ENCODE measurements around the gene HPS6. TPM values are rescaled to one million over a fixed set of nuclear protein-coding genes. Genes with fewer than 3 reads are reported as not detected.
"Not testable (repeated sequence)": the region's sequence is repeated elsewhere in the genome, so short reads cannot be mapped to it uniquely, and the experiment has no call there.

HPS6 gene
- total RNA-seq, 2 experiments from 2014 or later: 22.3 TPM

DNA sequence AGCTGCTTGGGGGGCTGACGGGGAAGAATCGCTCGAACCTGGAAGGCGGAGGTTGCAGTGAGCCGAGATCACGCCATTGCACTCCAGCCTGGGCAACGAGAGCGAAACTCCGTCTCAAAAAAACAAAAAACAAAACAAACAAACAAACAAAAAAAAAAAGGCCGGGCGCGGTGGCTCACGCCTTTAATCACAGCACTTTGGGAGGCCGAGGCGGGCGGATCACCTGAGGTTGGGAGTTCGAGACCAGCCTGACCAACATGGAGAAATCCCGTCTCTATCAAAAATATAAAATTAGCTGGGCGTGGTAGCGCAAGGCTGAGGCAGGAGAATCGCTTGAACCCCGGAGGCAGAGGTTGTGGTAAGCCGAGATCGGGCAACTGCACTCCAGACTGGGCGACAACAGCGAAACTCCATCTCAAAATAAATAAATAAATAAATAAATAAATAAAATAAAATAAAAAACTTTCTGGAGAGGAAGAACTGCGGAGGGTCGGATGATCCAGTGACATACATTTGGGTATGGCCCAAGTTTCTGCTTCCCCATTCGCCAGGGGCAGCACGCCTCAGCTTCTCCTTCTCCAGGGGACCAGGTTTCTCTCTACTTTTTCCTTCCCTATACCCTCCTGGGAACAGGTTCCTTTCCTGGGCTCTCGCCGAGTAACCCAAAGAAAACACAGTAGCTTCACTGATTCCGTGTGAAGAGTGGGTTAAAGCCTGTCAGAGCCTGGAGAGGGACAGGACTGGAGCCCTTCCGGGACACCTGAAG is 10.1 kb upstream of the HPS6 start:
- peaks cover 41% of the 10 kb centered on the region for H3K4me1 Mint-ChIP-seq (ENCODE audit: low read depth)
- peak overlapping the region; percentile 93 for H3K4me3 Mint-ChIP-seq
- ChIA-PET POLR2A (interaction anchor here (0.9 to 1.2 kb wide), 3 partner anchors 10 to 237 kb away, joined by 3 to 7 read pairs (median 4); partner anchors contain the start of genes HPS6 and OGA), CTCF (interaction anchor here (0.9 to 2.2 kb wide), 7 partner anchors 11 to 220 kb away, joined by 3 to 12 read pairs (median 3); partner anchors contain the start of gene HPS6)
- not testable (repeated sequence) for H3K9me3 Mint-ChIP-seq, H3K27me3 Mint-ChIP-seq, H3K36me3 Mint-ChIP-seq, DNase-seq
- H3K27ac Mint-ChIP-seq: peak overlapping the region; percentile 87
- intact Hi-C loops (cut with micrococcal nuclease): loop anchor here (5.0 kb wide), 1 partner anchor 703 kb away; the partner anchor contains the start of gene BTRC

DNA sequence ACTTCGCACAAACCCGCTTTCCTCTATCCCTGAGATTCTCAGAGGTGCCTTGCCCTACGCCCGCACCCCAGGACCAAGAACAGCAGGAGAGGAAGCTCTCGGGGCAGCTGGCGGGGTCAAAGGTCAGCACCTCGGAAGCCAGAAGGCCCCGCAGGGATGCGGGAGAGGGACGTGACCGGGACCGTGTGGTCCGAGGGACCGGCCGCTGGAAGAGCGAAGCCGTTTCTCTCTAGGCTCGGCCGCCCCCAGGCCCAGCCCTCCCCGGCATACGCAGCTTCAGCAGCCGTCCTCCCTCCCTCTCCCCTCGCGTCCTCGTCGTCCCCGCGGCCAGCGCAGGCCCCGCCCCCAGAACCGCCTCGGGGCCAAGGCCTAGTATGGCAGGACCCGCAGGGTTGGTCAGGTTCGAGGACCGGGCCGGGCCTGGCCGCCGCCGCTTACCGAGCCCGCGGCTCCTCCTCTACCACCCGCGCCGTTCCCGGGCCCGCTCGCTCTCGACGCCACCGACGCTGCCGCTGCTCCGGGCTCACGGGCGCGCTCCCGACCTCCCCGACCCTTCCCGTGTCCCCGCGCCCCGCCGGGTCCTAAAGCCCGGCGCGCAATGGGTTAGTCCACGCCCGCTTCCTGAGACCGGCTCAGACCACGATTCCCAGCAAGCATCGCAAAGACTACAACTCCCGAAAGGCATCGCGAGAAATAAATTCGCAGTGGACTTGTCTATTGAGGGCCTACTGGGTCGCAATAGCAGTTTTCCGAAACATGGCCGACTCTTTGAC is 9.3 kb upstream of the HPS6 start, which contains the start of gene ARMH3:
Gene ARMH3, minus strand, starts transcription at position 527 of the 773 bp plus-strand sequence. CDS start 16,059 bp downstream, outside the sequence.
- POLR2A ChIA-PET: interaction anchor here (0.9 to 1.2 kb wide), 3 partner anchors 10 to 238 kb away, joined by 3 to 7 read pairs (median 4); partner anchors contain the start of genes HPS6 and OGA
- peak; percentile 95 for DNase-seq
- H3K36me3 Mint-ChIP-seq: no peaks in the 10 kb centered on the region
- H3K4me3 Mint-ChIP-seq: peak within 1 kb of the TSS; percentile 93
- H3K27ac Mint-ChIP-seq: peak within 1 kb of the TSS; percentile 87
- H3K4me1 Mint-ChIP-seq (ENCODE audit: low read depth): peaks cover 41% of the 10 kb centered on the region
- CTCF ChIA-PET: interaction anchor here (1.1 to 2.2 kb wide), 5 partner anchors 10 to 220 kb away, joined by 3 to 12 read pairs (median 5); partner anchors contain the start of gene HPS6
- no peaks in the 10 kb centered on the region for H3K9me3 Mint-ChIP-seq
- H3K27me3 Mint-ChIP-seq: no peaks in the 10 kb centered on the region
- intact Hi-C loops (cut with micrococcal nuclease): loop anchor here (1.0 to 5.0 kb wide), 4 partner anchors 9 to 704 kb away; partner anchors contain the start of genes BTRC, HPS6 and NOLC1

DNA sequence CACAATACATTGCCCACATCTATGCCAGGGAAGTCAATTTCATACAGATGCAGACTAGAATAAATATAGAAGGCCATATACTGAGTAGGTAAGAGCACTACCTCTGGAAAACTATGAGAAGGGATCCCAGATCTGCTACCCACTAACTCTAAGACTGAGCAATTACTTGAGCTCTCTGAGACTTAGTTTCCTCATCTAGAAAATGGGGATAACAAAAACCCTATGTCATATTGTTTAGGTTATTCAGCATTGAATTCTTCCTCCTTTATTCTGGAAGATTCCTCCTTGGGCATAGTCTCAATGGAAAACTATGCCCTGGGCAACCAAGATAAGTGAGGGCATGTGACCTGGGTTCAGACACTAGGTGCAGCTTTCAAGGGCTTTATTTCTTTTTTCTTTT is 5.2 kb upstream of the HPS6 start:
- ChIA-PET CTCF (interaction anchor here (1.0 to 1.7 kb wide), 2 partner anchors 13 to 214 kb away, joined by 3 to 4 read pairs; no protein-coding TSS in a partner anchor), POLR2A (no interaction called here)
- H3K27me3 Mint-ChIP-seq: no peaks in the 10 kb centered on the region
- intact Hi-C loops (cut with micrococcal nuclease): loop anchor here (5.0 kb wide), 1 partner anchor 708 kb away; the partner anchor contains the start of gene BTRC
- no peak overlapping the region for H3K4me3 Mint-ChIP-seq
- peaks cover 19% of the 10 kb centered on the region for H3K4me1 Mint-ChIP-seq (ENCODE audit: low read depth)
- no peak for DNase-seq
- no peak overlapping the region for H3K27ac Mint-ChIP-seq
- H3K36me3 Mint-ChIP-seq: no peaks in the 10 kb centered on the region
- no peaks in the 10 kb centered on the region for H3K9me3 Mint-ChIP-seq

- Mint-ChIP-seq H3K27me3 (no peaks in the 10 kb centered on the region), H3K4me3 (peak overlapping the region; percentile 74), H3K27ac (peak overlapping the region; percentile 81), H3K9me3 (no peaks in the 10 kb centered on the region), H3K36me3 (no peaks in the 10 kb centered on the region), H3K4me1 (ENCODE audit: low read depth) (peaks cover 26% of the 10 kb centered on the region)
- intact Hi-C loops (cut with micrococcal nuclease): loop anchor here (2.0 kb wide), 3 partner anchors 52 to 222 kb away; partner anchors contain the start of genes KCNIP2 and NOLC1
- ChIA-PET CTCF (no interaction called here), POLR2A (no interaction called here)
- DNase-seq: no peak
These were observed 664 bp upstream of the HPS6 start for GRCh38 chr10:102064503-102064867.

DNA sequence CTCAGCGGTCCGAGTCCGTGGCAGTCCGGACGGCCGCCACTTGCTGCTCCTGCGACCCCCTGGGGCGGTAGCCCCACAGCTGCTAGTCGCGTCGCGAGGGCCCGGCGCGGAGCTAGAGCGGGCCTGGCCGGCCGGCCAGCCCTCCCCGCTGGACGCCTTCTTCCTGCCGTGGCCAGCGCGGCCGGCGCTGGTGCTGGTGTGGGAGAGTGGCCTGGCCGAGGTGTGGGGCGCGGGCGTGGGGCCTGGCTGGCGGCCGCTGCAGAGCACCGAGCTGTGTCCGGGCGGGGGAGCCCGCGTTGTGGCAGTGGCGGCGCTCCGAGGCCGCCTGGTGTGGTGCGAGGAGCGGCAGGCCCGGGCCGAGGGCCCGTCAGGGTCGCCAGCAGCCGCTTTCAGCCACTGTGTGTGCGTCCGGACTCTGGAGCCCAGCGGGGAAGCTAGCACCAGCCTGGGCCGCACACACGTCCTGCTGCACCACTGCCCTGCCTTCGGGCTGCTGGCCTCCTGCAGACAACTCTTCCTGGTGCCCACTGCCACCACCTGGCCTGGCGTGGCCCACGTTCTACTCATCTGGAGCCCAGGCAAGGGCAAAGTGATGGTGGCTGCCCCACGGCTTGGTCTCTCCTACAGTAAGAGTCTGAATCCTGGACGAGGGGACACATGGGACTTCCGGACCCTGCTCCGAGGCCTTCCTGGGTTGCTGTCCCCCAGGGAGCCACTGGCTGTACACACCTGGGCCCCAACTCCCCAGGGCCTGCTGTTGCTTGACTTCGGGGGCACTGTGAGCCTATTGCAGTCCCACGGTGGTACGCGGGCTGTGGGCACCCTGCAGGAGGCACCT is 631 bp downstream of the HPS6 start:
- CTCF ChIA-PET: interaction anchor here (0.8 to 2.7 kb wide), 5 partner anchors 10 to 247 kb away, joined by 3 to 15 read pairs (median 5); partner anchors contain the start of genes ARMH3 and OGA
- H3K4me3 Mint-ChIP-seq: peak overlapping the region; percentile 86
- no peaks in the 10 kb centered on the region for H3K27me3 Mint-ChIP-seq
- DNase-seq: peak; percentile 35
- H3K4me1 Mint-ChIP-seq (ENCODE audit: low read depth): peaks cover 26% of the 10 kb centered on the region
- peak overlapping the region; percentile 80 for H3K27ac Mint-ChIP-seq
- POLR2A ChIA-PET: interaction anchor here (1.0 to 1.2 kb wide), 3 partner anchors 10 to 230 kb away, joined by 3 to 7 read pairs (median 4); partner anchors contain the start of gene ARMH3
- H3K36me3 Mint-ChIP-seq: no peaks in the 10 kb centered on the region
- H3K9me3 Mint-ChIP-seq: no peaks in the 10 kb centered on the region
- intact Hi-C loops (cut with micrococcal nuclease): loop anchor here (1.0 to 2.0 kb wide), 4 partner anchors 9 to 223 kb away; partner anchors contain the start of genes ARMH3, KCNIP2 and NOLC1

- DNase-seq: no peak
- Mint-ChIP-seq H3K27me3 (no peaks in the 10 kb centered on the region), H3K4me3 (peak overlapping the region; percentile 86), H3K27ac (peak overlapping the region; percentile 80), H3K9me3 (no peaks in the 10 kb centered on the region), H3K4me1 (ENCODE audit: low read depth) (peaks cover 26% of the 10 kb centered on the region), H3K36me3 (no peaks in the 10 kb centered on the region)
- intact Hi-C loops (cut with micrococcal nuclease): no loop called here
- CTCF ChIA-PET: interaction anchor here (0.8 to 2.7 kb wide), 5 partner anchors 11 to 248 kb away, joined by 3 to 15 read pairs (median 5); partner anchors contain the start of genes ARMH3 and OGA
- POLR2A ChIA-PET: interaction anchor here (0.8 to 1.2 kb wide), 3 partner anchors 11 to 248 kb away, joined by 3 read pairs; partner anchors contain the start of gene OGA
These were observed 1.4 kb downstream of the HPS6 start for GRCh38 chr10:102066399-102067088.

DNA sequence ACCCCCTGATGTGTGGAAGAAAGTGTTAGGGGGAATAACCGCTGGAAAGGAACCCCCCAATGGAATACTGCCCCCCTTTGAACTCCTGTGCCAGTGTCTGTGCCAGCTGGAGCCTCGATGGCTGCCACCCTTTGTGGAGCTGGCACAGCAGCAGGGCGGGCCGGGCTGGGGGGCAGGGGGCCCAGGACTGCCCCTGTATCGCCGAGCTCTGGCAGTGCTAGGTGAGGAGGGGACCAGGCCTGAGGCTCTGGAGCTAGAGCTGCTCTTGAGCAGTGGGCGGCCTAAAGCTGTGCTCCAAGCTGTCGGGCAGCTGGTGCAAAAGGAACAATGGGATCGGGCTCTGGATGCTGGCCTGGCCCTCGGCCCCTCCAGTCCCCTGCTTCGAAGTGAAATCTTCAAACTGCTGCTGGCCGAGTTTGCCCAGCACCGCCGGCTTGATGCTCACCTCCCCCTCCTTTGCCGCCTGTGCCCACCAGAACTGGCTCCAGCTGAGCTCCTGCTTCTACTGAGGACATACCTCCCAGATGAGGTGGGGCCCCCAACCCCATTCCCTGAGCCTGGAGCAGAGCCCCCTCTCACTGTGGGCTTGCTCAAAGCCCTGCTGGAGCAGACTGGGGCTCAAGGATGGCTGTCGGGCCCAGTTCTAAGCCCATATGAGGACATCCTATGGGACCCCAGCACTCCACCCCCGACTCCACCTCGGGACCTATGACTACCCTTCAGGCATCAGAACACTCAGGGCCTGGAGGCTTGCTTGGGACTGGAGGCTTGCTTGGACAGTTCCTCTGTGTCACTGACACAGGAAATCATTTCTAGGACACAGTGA is 2.2 kb downstream of the HPS6 start:
- intact Hi-C loops (cut with micrococcal nuclease): no loop called here
- H3K9me3 Mint-ChIP-seq: no peaks in the 10 kb centered on the region
- peaks cover 26% of the 10 kb centered on the region for H3K4me1 Mint-ChIP-seq (ENCODE audit: low read depth)
- no peaks in the 10 kb centered on the region for H3K36me3 Mint-ChIP-seq
- CTCF ChIA-PET: interaction anchor here (0.8 to 2.7 kb wide), 4 partner anchors 57 to 249 kb away, joined by 3 to 15 read pairs (median 9); partner anchors contain the start of gene OGA
- H3K4me3 Mint-ChIP-seq: no peak overlapping the region
- POLR2A ChIA-PET: interaction anchor here (0.8 to 1.1 kb wide), 3 partner anchors 12 to 249 kb away, joined by 3 read pairs; partner anchors contain the start of gene OGA
- DNase-seq: no peak
- H3K27ac Mint-ChIP-seq: peak overlapping the region; percentile 34
- no peaks in the 10 kb centered on the region for H3K27me3 Mint-ChIP-seq

DNA sequence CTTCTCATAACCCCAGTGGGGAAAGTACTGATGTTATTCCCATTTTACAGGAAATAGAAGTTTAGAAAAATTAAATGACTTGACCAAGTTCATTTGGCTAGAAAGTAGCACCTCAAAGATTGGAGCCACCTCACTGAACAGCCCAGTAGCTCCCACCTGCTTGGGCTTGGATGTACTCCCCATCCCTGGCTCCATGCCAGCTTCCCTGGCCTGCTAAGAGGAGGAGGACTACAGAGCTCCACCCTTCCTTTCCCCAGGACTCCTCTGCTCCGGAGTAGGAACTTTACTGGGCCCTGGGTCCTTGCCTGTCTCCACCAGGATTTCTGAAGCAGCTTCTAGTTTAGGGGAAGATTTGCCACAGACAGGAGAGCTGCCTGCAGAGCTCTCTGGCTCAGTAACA is 3.1 kb downstream of the HPS6 start:
- ChIA-PET CTCF (interaction anchor here (0.8 to 2.5 kb wide), 3 partner anchors 58 to 227 kb away, joined by 3 to 10 read pairs (median 9); no protein-coding TSS in a partner anchor), POLR2A (interaction anchor here (0.5 to 1.1 kb wide), 3 partner anchors 15 to 250 kb away, joined by 3 read pairs; partner anchors contain the start of gene OGA)
- no peaks in the 10 kb centered on the region for H3K9me3 Mint-ChIP-seq
- H3K4me3 Mint-ChIP-seq: no peak overlapping the region
- no peak for DNase-seq
- intact Hi-C loops (cut with micrococcal nuclease): no loop called here
- H3K27me3 Mint-ChIP-seq: no peaks in the 10 kb centered on the region
- H3K27ac Mint-ChIP-seq: peak overlapping the region; percentile 18
- H3K4me1 Mint-ChIP-seq (ENCODE audit: low read depth): peaks cover 26% of the 10 kb centered on the region
- no peaks in the 10 kb centered on the region for H3K36me3 Mint-ChIP-seq

DNA sequence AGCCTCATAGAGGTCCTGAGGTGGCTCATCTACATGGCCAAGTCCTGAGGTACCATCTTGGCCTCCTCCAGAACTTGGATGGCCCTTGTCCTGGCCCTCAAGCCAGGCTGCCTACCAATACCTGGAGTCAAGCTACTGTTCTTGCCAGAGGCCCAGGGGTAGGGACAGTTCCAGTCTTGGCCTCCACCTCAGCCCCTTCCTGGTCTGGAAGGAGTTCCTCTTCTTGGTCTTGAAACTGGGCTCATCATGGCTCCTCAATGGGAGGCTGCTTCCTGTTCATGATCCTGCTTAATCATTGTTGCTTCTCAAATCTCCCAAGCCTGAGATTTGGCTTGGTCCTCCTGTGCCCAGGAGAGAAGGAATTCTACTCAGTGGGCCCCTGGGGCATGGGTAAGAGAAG is 3.9 kb downstream of the HPS6 start:
- DNase-seq: no peak
- Mint-ChIP-seq H3K9me3 (no peaks in the 10 kb centered on the region), H3K27ac (peak overlapping the region; percentile 18), H3K4me3 (no peak overlapping the region), H3K27me3 (no peaks in the 10 kb centered on the region), H3K36me3 (no peaks in the 10 kb centered on the region), H3K4me1 (ENCODE audit: low read depth) (peaks cover 25% of the 10 kb centered on the region)
- CTCF ChIA-PET: interaction anchor here (0.6 to 5.6 kb wide), 5 partner anchors 59 to 232 kb away, joined by 3 to 30 read pairs (median 9); no protein-coding TSS in a partner anchor
- intact Hi-C loops (cut with micrococcal nuclease): no loop called here
- POLR2A ChIA-PET: interaction anchor here (1.1 kb wide), 1 partner anchor 251 kb away, joined by 3 read pairs; the partner anchor contains the start of gene OGA
